HepG2 (cell line): ENCODE measurements around the gene IL17C.

ENCODE experiments used
- ELF4 ChIP-seq: sonication (generic); formaldehyde crosslinking; IDR thresholded peaks from 2 replicates; pipeline ENCODE4 v1.5.0; 2020; ENCODE audit warnings: missing genetic modification reagents, mild to moderate bottlenecking, moderate library complexity, borderline replicate concordance
- TP53 ChIP-seq: sonication (generic); formaldehyde crosslinking; conservative IDR thresholded peaks from 2 replicates; pipeline ENCODE4 v1.4.0; 2020; ENCODE audit warnings: missing genetic modification reagents
- ZEB1 ChIP-seq: IDR thresholded peaks from 2 replicates; pipeline ENCODE4 v1.6.1; 2012; ENCODE audit warnings: mild to moderate bottlenecking, low read depth, inconsistent platforms; ENCODE audit not compliant: insufficient replicate concordance
- ZNF3 ChIP-seq: IDR thresholded peaks from 2 replicates; pipeline ENCODE4 v1.7.0; 2017; ENCODE audit warnings: inconsistent platforms

- TF ChIP-seq ELF4 (CRISPR knock-in tag): no peak
- TF ChIP-seq ZNF3 (CRISPR knock-in tag): no peak
- no peak for TF ChIP-seq TP53 (CRISPR knock-in tag)
- TF ChIP-seq ZEB1: no peak
These were observed 43.3 kb upstream of the IL17C start for GRCh38 chr16:88595101-88595500.
